PC-9 (cell line): ENCODE results near the gene MAFF. TPM values are rescaled to one million over a fixed set of nuclear protein-coding genes. Genes with fewer than 3 reads are reported as not detected.

ENCODE experiments used
- BruUV-seq: library from RNA; stranded (reverse); fragments of 400-500 nt; replicated peaks from 2 replicates; lab custom pipeline; 2021; lab: Mats Ljungman, UMichigan
- CTCF ChIA-PET: fragments of 300-600 bp; sonication (Branson Sonifier 250); formaldehyde crosslinking; loops from one replicate; lab custom pipeline; 2022; ENCODE audit warnings: antibody characterized with exemption; lab: Charles Lee
- POLR2A ChIA-PET: fragments of 300-600 bp; sonication (Branson Sonifier 250); formaldehyde crosslinking; loops from one replicate; lab custom pipeline; 2022; ENCODE audit warnings: antibody characterized with exemption; ENCODE audit not compliant: unreplicated experiment; lab: Charles Lee
- DNase-seq, 2 experiments: peaks; one replicate each; pipeline versions ENCODE4 v3.0.0 to v3.0.0-alpha.2; 2015 to 2022; ENCODE audit warnings: mixed read lengths in 1 of 2
- H2AFZ ChIP-seq: fragments of 200-600 bp; sonication (generic); 2 replicates; pipeline ENCODE4 v1.8.1; 2017; ENCODE audit warnings: antibody characterized with exemption
- H3F3A ChIP-seq: fragments of 200-600 bp; sonication (generic); 2 replicates; pipeline ENCODE4 v1.8.1; 2017; ENCODE audit warnings: antibody characterized with exemption, mild to moderate bottlenecking, low read depth; ENCODE audit not compliant: insufficient read depth
- H3K27ac ChIP-seq: fragments of 200-600 bp; sonication (generic); 2 replicates; pipeline ENCODE4 v1.6.1; 2016; ENCODE audit warnings: mixed run types
- H3K27me3 ChIP-seq: fragments of 200-600 bp; sonication (generic); 2 replicates; pipeline ENCODE4 v1.6.1; 2016; ENCODE audit warnings: low read depth, mixed run types; ENCODE audit not compliant: insufficient read depth
- H3K36me3 ChIP-seq: fragments of 200-600 bp; sonication (generic); 2 replicates; pipeline ENCODE4 v1.6.1; 2016; ENCODE audit warnings: low read depth, mixed run types
- H3K4me1 ChIP-seq: fragments of 200-600 bp; sonication (generic); replicated peaks from 2 replicates; pipeline ENCODE4 v1.6.1; 2016; ENCODE audit warnings: mixed run types; ENCODE audit not compliant: insufficient read depth
- H3K4me2 ChIP-seq: fragments of 200-600 bp; sonication (generic); 2 replicates; pipeline ENCODE4 v1.6.1; 2017; ENCODE audit warnings: mixed run types
- H3K4me3 ChIP-seq: fragments of 200-600 bp; sonication (generic); 2 replicates; pipeline ENCODE4 v1.6.1; 2016; ENCODE audit warnings: mixed run types
- H3K79me2 ChIP-seq: fragments of 200-600 bp; sonication (generic); 2 replicates; pipeline ENCODE4 v1.6.1; 2017; ENCODE audit warnings: low read depth, mixed run types
- H3K9me2 ChIP-seq: fragments of 200-600 bp; sonication (generic); 2 replicates; pipeline ENCODE4 v1.8.1; 2017; ENCODE audit warnings: mild to moderate bottlenecking; ENCODE audit not compliant: insufficient read depth
- H3K9me3 ChIP-seq: fragments of 200-600 bp; sonication (generic); 2 replicates; pipeline ENCODE4 v1.8.1; 2016; ENCODE audit warnings: low read depth; ENCODE audit not compliant: insufficient read depth
- H4K20me1 ChIP-seq: fragments of 200-600 bp; sonication (generic); 2 replicates; pipeline ENCODE4 v1.8.1; 2017; ENCODE audit not compliant: insufficient read depth
- CTCF ChIP-seq: fragments of 200-600 bp; sonication (generic); conservative IDR thresholded peaks from 2 replicates; pipeline ENCODE4 v1.6.1; 2017; ENCODE audit warnings: mixed run types, antibody characterized with exemption, mild to moderate bottlenecking, moderate library complexity
- EZH2 ChIP-seq: fragments of 200-600 bp; sonication (generic); IDR thresholded peaks from 2 replicates; pipeline ENCODE4 v1.8.0; 2017; ENCODE audit warnings: antibody characterized with exemption, low read depth
- intact Hi-C: fragments of 100-400 bp; cut with micrococcal nuclease; formaldehyde crosslinking; loops from one replicate; pipeline ENCODE4 v1.10.0; 2022; ENCODE audit not compliant: unreplicated experiment
- total RNA-seq: library from RNA; stranded (reverse); gene quantifications from 2 replicates; pipeline ENCODE4 v1.2.3, GENCODE V29; 2021

Gene MAFF
- total RNA-seq, 1 experiment from 2014 or later: 27.9 TPM

GRCh38 chr22:38169116-38169515 lies 32.7 kb upstream of the MAFF start:
- Histone ChIP-seq H3K4me3 (no peak overlapping the region), H4K20me1 (no peaks in the 10 kb centered on the region), H3K9me2 (no peaks in the 10 kb centered on the region), H3K36me3 (no peaks in the 10 kb centered on the region), H3K9me3 (no peaks in the 10 kb centered on the region), H3K27me3 (no peaks in the 10 kb centered on the region), H3K27ac (no peak overlapping the region), H2AFZ (no peak overlapping the region), H3K79me2 (no peaks in the 10 kb centered on the region), H3K4me2 (no peak overlapping the region), H3F3A (peaks cover 15% of the 10 kb centered on the region; the same call in 1 of the 2 replicates), H3K4me1 (peaks cover 30% of the 10 kb centered on the region)
- no peak for DNase-seq
- BruUV-seq: no TSS peak
- intact Hi-C loops: no loop called here
- CTCF ChIA-PET: no interaction called here
- TF ChIP-seq EZH2 (no peak), CTCF (no peak)
- POLR2A ChIA-PET: no interaction called here

- Histone ChIP-seq H3K4me3 (no peak overlapping the region), H4K20me1 (no peaks in the 10 kb centered on the region), H3K27ac (no peak overlapping the region), H3K27me3 (no peaks in the 10 kb centered on the region), H3K4me1 (peaks cover 26% of the 10 kb centered on the region), H3K9me2 (no peaks in the 10 kb centered on the region), H2AFZ (no peak overlapping the region), H3K9me3 (no peaks in the 10 kb centered on the region), H3F3A (peaks cover 15% of the 10 kb centered on the region; the same call in 1 of the 2 replicates), H3K36me3 (no peaks in the 10 kb centered on the region), H3K4me2 (no peak overlapping the region), H3K79me2 (no peaks in the 10 kb centered on the region)
- ChIA-PET CTCF (interaction anchor here (0.7 kb wide), 1 partner anchor 233 kb away, joined by 16 read pairs; no protein-coding TSS in a partner anchor), POLR2A (no interaction called here)
- BruUV-seq: no TSS peak
- no peak for TF ChIP-seq EZH2
- TF ChIP-seq CTCF: no peak
- DNase-seq: no peak
- intact Hi-C loops: no loop called here
Observed at GRCh38 chr22:38170469-38170868, 31.3 kb upstream of the MAFF start.

GRCh38 chr22:38171927-38172831 lies 29.6 kb upstream of the MAFF start:
- no peaks in the 10 kb centered on the region for H3K9me2 ChIP-seq
- POLR2A ChIA-PET: interaction anchor here (0.7 kb wide), 1 partner anchor 58 kb away, joined by 4 read pairs; no protein-coding TSS in a partner anchor

More at GRCh38 chr22:38171927-38172831, 29.6 kb upstream of the MAFF start:
- H3K9me3 ChIP-seq: no peaks in the 10 kb centered on the region
- no peaks in the 10 kb centered on the region for H3K36me3 ChIP-seq
- no peaks in the 10 kb centered on the region for H4K20me1 ChIP-seq
- H3K79me2 ChIP-seq: no peaks in the 10 kb centered on the region
- no peak overlapping the region for H2AFZ ChIP-seq
- peak overlapping the region; percentile 18 for H3K4me2 ChIP-seq
- TF ChIP-seq CTCF: no peak
- no peak for TF ChIP-seq EZH2
- BruUV-seq: no TSS peak
- peaks cover 27% of the 10 kb centered on the region for H3K4me1 ChIP-seq
- intact Hi-C loops: no loop called here
- no peak for DNase-seq
- H3K27ac ChIP-seq: no peak overlapping the region
- CTCF ChIA-PET: interaction anchor here (0.6 kb wide), 1 partner anchor 38 kb away, joined by 4 read pairs; no protein-coding TSS in a partner anchor
- peaks cover 30% of the 10 kb centered on the region for H3F3A ChIP-seq
- no peak overlapping the region for H3K4me3 ChIP-seq
- no peaks in the 10 kb centered on the region for H3K27me3 ChIP-seq
